H1 (cell line): ENCODE data around the gene TMEM120B. TPM values are rescaled to one million over a fixed set of nuclear protein-coding genes. Genes with fewer than 3 reads are reported as not detected.

Experiments
- CTCF ChIA-PET: fragments of 300-600 bp; sonication (Branson Sonifier 250); formaldehyde crosslinking; loops from one replicate; lab custom pipeline; 2021; ENCODE audit not compliant: partially characterized antibody; lab: Charles Lee
- POLR2A ChIA-PET: fragments of 300-600 bp; sonication (Branson Sonifier 250); formaldehyde crosslinking; loops from one replicate; lab custom pipeline; 2021; ENCODE audit warnings: inconsistent platforms; ENCODE audit not compliant: partially characterized antibody; lab: Charles Lee
- DNase-seq, 2 experiments: peaks; one replicate each; pipeline versions ENCODE4 v3.0.0 to v3.0.0-alpha.2; 2010 to 2022; ENCODE audit warnings: low spot score in 2 of 2, low read depth in 1 of 2, mixed read lengths in 1 of 2
- FAIRE-seq: peaks from 2 replicates; lab custom pipeline; 2011; peaks lifted over from hg19 to GRCh38; lab: Jason Lieb, UNC
- H2AFZ ChIP-seq: 2 replicates; pipeline ENCODE4 v1.8.1; 2012; ENCODE audit warnings: low read length, inconsistent platforms
- H2AK5ac ChIP-seq: 2 replicates; pipeline ENCODE4 v1.6.1; 2013; ENCODE audit warnings: low read depth, low read length
- H2BK120ac ChIP-seq: replicated peaks from 2 replicates; pipeline ENCODE3; 2013; ENCODE audit warnings: low read depth, low read length, inconsistent platforms
- H2BK12ac ChIP-seq: 2 replicates; pipeline ENCODE4 v1.6.1; 2013; ENCODE audit warnings: low read depth, low read length
- H2BK15ac ChIP-seq: 2 replicates; pipeline ENCODE4 v1.6.1; 2013; ENCODE audit warnings: low read length
- H2BK20ac ChIP-seq: 2 replicates; pipeline ENCODE4 v1.6.1; 2013; ENCODE audit warnings: low read length
- H2BK5ac ChIP-seq: 2 replicates; pipeline ENCODE4 v1.6.1; 2013; ENCODE audit warnings: low read depth, low read length
- H3K14ac ChIP-seq: 2 replicates; pipeline ENCODE4 v1.6.1; 2013; ENCODE audit warnings: inconsistent platforms; ENCODE audit not compliant: insufficient read length
- H3K18ac ChIP-seq: 2 replicates; pipeline ENCODE4 v1.6.1; 2013; ENCODE audit warnings: low read length; ENCODE audit errors: extremely low read depth
- H3K23ac ChIP-seq: 2 replicates; pipeline ENCODE4 v1.6.1; 2013; ENCODE audit warnings: inconsistent platforms; ENCODE audit not compliant: insufficient read length
- H3K23me2 ChIP-seq: 2 replicates; pipeline ENCODE4 v1.6.1; 2013; ENCODE audit warnings: low read depth, low read length
- H3K27ac ChIP-seq: 2 replicates; pipeline ENCODE4 v1.6.1; 2011; ENCODE audit warnings: low read depth, low read length, inconsistent platforms
- H3K27me3 ChIP-seq, 4 experiments: replicated peaks in 1 of 4; 1 replicate in 1 of 4; 2 replicates in 3 of 4; pipeline versions ENCODE4 v1.6.1 to v1.8.1; 2011 to 2013; ENCODE audit warnings: low read length in 3 of 4, mild to moderate bottlenecking in 3 of 4, inconsistent platforms in 2 of 4, mixed read lengths in 2 of 4, moderate library complexity in 1 of 4; ENCODE audit not compliant: control insufficient read depth in 3 of 4, insufficient read depth in 3 of 4; ENCODE audit errors: extremely low read depth in 1 of 4
- H3K36me3 ChIP-seq, 4 experiments: 2 replicates each; pipeline versions ENCODE4 v1.6.1 to v1.8.1; 2011 to 2013; ENCODE audit warnings: mild to moderate bottlenecking in 4 of 4, low read length in 3 of 4, moderate library complexity in 2 of 4, control low read depth in 1 of 4, inconsistent platforms in 1 of 4; ENCODE audit not compliant: insufficient read depth in 4 of 4, control insufficient read depth in 2 of 4
- H3K4ac ChIP-seq: replicated peaks from 2 replicates; pipeline ENCODE3; 2013; ENCODE audit warnings: low read length, low read depth, mixed read lengths, inconsistent platforms; ENCODE audit not compliant: insufficient read length
- H3K4me1 ChIP-seq, 4 experiments: replicated peaks in 1 of 4; 1 replicate in 1 of 4; 2 replicates in 3 of 4; pipeline versions ENCODE4 v1.6.1 to v1.8.1; 2011 to 2013; ENCODE audit warnings: low read length in 3 of 4, inconsistent platforms in 2 of 4, mixed read lengths in 1 of 4; ENCODE audit not compliant: insufficient read depth in 4 of 4, control insufficient read depth in 3 of 4
- H3K4me2 ChIP-seq, 2 experiments: 2 replicates each; pipeline versions ENCODE4 v1.6.1 to v1.8.1; 2011 to 2013; ENCODE audit warnings: low read depth in 2 of 2, low read length in 2 of 2, control low read depth in 1 of 2, inconsistent platforms in 1 of 2, mild to moderate bottlenecking in 1 of 2; ENCODE audit not compliant: insufficient read depth in 1 of 2
- H3K4me3 ChIP-seq, 4 experiments: fragments of 200-600, 300-600 bp in 1 of 4; sonication (generic), shearing (Covaris generic), sonication (Bioruptor Twin) in 1 of 4; 2 replicates each; pipeline versions ENCODE4 v1.5.1 to v1.8.1; 2011 to 2016; ENCODE audit warnings: low read length in 4 of 4, low read depth in 3 of 4, control low read depth in 2 of 4, inconsistent platforms in 2 of 4, mild to moderate bottlenecking in 2 of 4, mixed read lengths in 1 of 4, moderate library complexity in 1 of 4; ENCODE audit not compliant: insufficient read depth in 2 of 4; ENCODE audit errors: extremely low read depth in 1 of 4
- H3K56ac ChIP-seq: replicated peaks from 2 replicates; pipeline ENCODE3; 2013; ENCODE audit warnings: low read depth, mild to moderate bottlenecking, mixed read lengths, low read length, inconsistent platforms; ENCODE audit not compliant: insufficient read length
- H3K79me1 ChIP-seq: 2 replicates; pipeline ENCODE4 v1.6.1; 2013; ENCODE audit warnings: low read depth, low read length, control low read depth
- H3K79me2 ChIP-seq, 2 experiments: 2 replicates each; pipeline versions ENCODE4 v1.6.1 to v1.8.1; 2012 to 2013; ENCODE audit warnings: low read length in 2 of 2, mild to moderate bottlenecking in 2 of 2, inconsistent platforms in 1 of 2; ENCODE audit not compliant: insufficient read depth in 2 of 2, control insufficient read depth in 1 of 2
- H3K9ac ChIP-seq, 4 experiments: replicated peaks in 1 of 4; 1 replicate in 1 of 4; 2 replicates in 3 of 4; pipeline versions ENCODE4 v1.6.1 to v1.8.1; 2011 to 2013; ENCODE audit warnings: low read depth in 3 of 4, low read length in 3 of 4, control low read depth in 2 of 4, mild to moderate bottlenecking in 2 of 4, moderate library complexity in 2 of 4, inconsistent platforms in 1 of 4; ENCODE audit errors: extremely low read depth in 1 of 4
- H3K9me3 ChIP-seq, 2 experiments: 2 replicates each; pipeline versions ENCODE4 v1.6.1 to v1.8.1; 2012 to 2013; ENCODE audit warnings: mild to moderate bottlenecking in 2 of 2, moderate library complexity in 2 of 2, control low read depth in 1 of 2, inconsistent platforms in 1 of 2, low read depth in 1 of 2, low read length in 1 of 2, mixed read lengths in 1 of 2; ENCODE audit not compliant: insufficient read depth in 2 of 2
- H4K20me1 ChIP-seq, 2 experiments: replicated peaks in 1 of 2; 2 replicates each; pipeline versions ENCODE3 to v1.8.1; 2011 to 2013; ENCODE audit warnings: inconsistent platforms in 2 of 2, low read length in 2 of 2, mild to moderate bottlenecking in 1 of 2; ENCODE audit not compliant: insufficient read depth in 2 of 2, control insufficient read depth in 1 of 2
- H4K5ac ChIP-seq: 2 replicates; pipeline ENCODE4 v1.6.1; 2013; ENCODE audit warnings: low read length, low read depth, mixed read lengths, inconsistent platforms; ENCODE audit not compliant: insufficient read length
- H4K8ac ChIP-seq: 2 replicates; pipeline ENCODE4 v1.8.0; 2013; ENCODE audit warnings: mild to moderate bottlenecking, moderate library complexity, low read length, inconsistent platforms; ENCODE audit not compliant: insufficient read depth; ENCODE audit errors: extremely low read depth
- H4K91ac ChIP-seq: replicated peaks from 2 replicates; pipeline ENCODE3; 2013; ENCODE audit warnings: low read length, mixed read lengths, inconsistent platforms; ENCODE audit not compliant: insufficient read length
- BACH1 ChIP-seq: IDR thresholded peaks from 2 replicates; pipeline ENCODE4 v1.6.1; 2012; ENCODE audit warnings: low read length, improper control_type of control experiment
- CBX8 ChIP-seq: fragments of 300-800, 300-1000 bp; sonication (generic); IDR thresholded peaks from 2 replicates; pipeline ENCODE4 v1.7.1; 2016; ENCODE audit warnings: low read depth, low read length, borderline replicate concordance
- EZH2 ChIP-seq: fragments of 200-600 bp; sonication (generic); IDR thresholded peaks from 2 replicates; pipeline ENCODE4 v1.7.1; 2012; ENCODE audit warnings: low read depth, mild to moderate bottlenecking, moderate library complexity, low read length, inconsistent platforms; ENCODE audit not compliant: severe bottlenecking
- GABPA ChIP-seq: IDR thresholded peaks from 2 replicates; pipeline ENCODE4 v1.6.1; 2011; ENCODE audit warnings: mild to moderate bottlenecking, low read length, moderate library complexity, borderline replicate concordance; ENCODE audit not compliant: insufficient read depth
- HDAC2 ChIP-seq, 2 experiments: fragments of 300-600 bp in 1 of 2; sonication (generic) in 1 of 2; IDR thresholded peaks; 2 replicates each; pipeline ENCODE4 v1.6.1; 2011 to 2012; ENCODE audit warnings: low read depth in 2 of 2, low read length in 2 of 2, mild to moderate bottlenecking in 2 of 2, moderate library complexity in 2 of 2, borderline replicate concordance in 1 of 2, inconsistent platforms in 1 of 2
- JUN ChIP-seq: IDR thresholded peaks from 2 replicates; pipeline ENCODE4 v1.6.1; 2011; ENCODE audit warnings: low read depth, mild to moderate bottlenecking, improper control_type of control experiment, low read length
- SIRT6 ChIP-seq: IDR thresholded peaks from one replicate; pipeline ENCODE4 v1.7.1; 2012; ENCODE audit warnings: low read length, inconsistent platforms
- TAF7 ChIP-seq: optimal IDR thresholded peaks from 2 replicates; pipeline ENCODE3; 2011; ENCODE audit warnings: low read depth, mild to moderate bottlenecking, inconsistent platforms, low read length, moderate library complexity, borderline replicate concordance
- WGBS, 2 experiments: shearing (Covaris generic) in 1 of 2; methylation state at CpG; one replicate each; pipeline versions ENCODE4 v1.1.6 to v1.1.7; 2013 to 2015; ENCODE audit warnings: low lambda C conversion rate in 2 of 2, mixed read lengths in 2 of 2, inconsistent platforms in 1 of 2, low coverage in 1 of 2, missing lambda C conversion rate in 1 of 2; ENCODE audit not compliant: insufficient replicate concordance in 2 of 2, insufficient coverage in 1 of 2, insufficient read length in 1 of 2; ENCODE audit errors: extremely low coverage in 1 of 2, missing lambda C conversion rate in 1 of 2; 5-methylcytosine and 5-hydroxymethylcytosine counted together
- polyA plus RNA-seq, 7 experiments: library from polyadenylated mRNA; depleted of rRNA in 3 of 7; stranded (reverse) in 5 of 7; unstranded in 2 of 7; fragments of >200 nt in 5 of 7; fragments of 200-250 nt in 2 of 7; gene quantifications; 1 replicate in 5 of 7; 2 replicates in 1 of 7; 4 replicates in 1 of 7; pipeline versions ENCODE4 v1.2.1 to v1.2.3, GENCODE V29; 2011 to 2013; ENCODE audit warnings: missing spikeins in 2 of 7, mixed read lengths in 2 of 7
- total RNA-seq: library from RNA; stranded (reverse); fragmentation: NEBNext Ultra II Directional; extraction: Animal tissue kit (Norgen Biotek cat#: 25700); gene quantifications from 2 replicates; pipeline ENCODE4 v1.2.1, GENCODE V29; 2021
- TF ChIP-seq, protein P1 (sequence below): IDR thresholded peaks from 2 replicates; pipeline ENCODE4 v1.6.1; 2012; ENCODE audit warnings: inconsistent platforms
- TF ChIP-seq, protein P2 (sequence below): IDR thresholded peaks from 2 replicates; pipeline ENCODE4 v1.6.1; 2011; ENCODE audit warnings: low read length, improper control_type of control experiment
- TF ChIP-seq, protein P3 (sequence below): IDR thresholded peaks from 2 replicates; pipeline ENCODE4 v1.6.1; 2011; ENCODE audit warnings: low read depth, mild to moderate bottlenecking, low read length; ENCODE audit not compliant: insufficient read depth

The TMEM120B gene
- total and polyA plus RNA-seq, 2 of the 8 experiments (the other 6 are each of a cell fraction or from before 2014, with no cell fraction given), result 22.0 to 29.1 TPM

DNA sequence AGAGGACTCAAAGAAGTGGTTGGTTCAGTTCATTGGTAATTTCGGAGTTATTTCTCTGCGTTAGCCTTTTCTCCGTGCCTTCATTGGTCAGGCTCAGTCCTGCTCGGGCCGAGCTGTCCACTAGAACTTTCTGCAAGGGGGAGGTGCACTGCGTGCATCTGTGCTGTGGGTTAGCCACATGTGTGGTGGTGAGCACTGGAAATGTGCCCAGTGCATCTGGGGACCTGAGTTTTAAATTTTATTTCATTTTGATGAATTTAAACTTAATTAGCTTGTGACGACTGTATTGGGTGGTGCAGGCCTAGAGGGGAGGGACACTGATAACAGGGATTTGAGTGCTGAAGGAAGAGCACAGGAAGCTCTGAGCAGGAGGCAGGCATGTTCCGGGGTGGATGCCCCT is 115.8 kb downstream of the TMEM120B start:
- ChIA-PET CTCF (interaction anchor here (0.9 to 14.5 kb wide), 8 partner anchors 9 to 204 kb away, joined by 3 to 163 read pairs (median 4); partner anchors contain the start of gene RHOF), POLR2A (interaction anchor here (0.6 to 6.4 kb wide), 9 partner anchors 9 to 1652 kb away, joined by 3 to 50 read pairs (median 3); partner anchors contain the start of genes RHOF and SETD1B)
- Histone ChIP-seq H2AFZ (no peak overlapping the region), H4K20me1 (peaks cover 0 to 9% of the 10 kb centered on the region in 2 experiments), H3K4me1 (no peaks in the 10 kb centered on the region), H2BK5ac (no peak overlapping the region), H3K27ac (no peak overlapping the region), H4K91ac (no peak overlapping the region), H2BK120ac (no peak overlapping the region), H3K27me3 (no peaks in the 10 kb centered on the region), H3K79me1 (no peaks in the 10 kb centered on the region), H3K4ac (no peak overlapping the region), H3K4me3 (no peak overlapping the region), H3K9me3 (no peaks in the 10 kb centered on the region), H3K36me3 (peaks cover 3 to 47% (median 18%) of the 10 kb centered on the region in 4 experiments; a peak in 7 of 8 replicates), H3K23ac (no peak overlapping the region), H3K23me2 (no peaks in the 10 kb centered on the region), H2BK12ac (no peak overlapping the region), H3K79me2 (no peaks in the 10 kb centered on the region), H4K8ac (peak overlapping the region; percentile 36; the same call in 1 of the 2 replicates), H2BK20ac (no peak overlapping the region), H4K5ac (no peak overlapping the region), H3K14ac (no peak overlapping the region), H3K9ac (no peak overlapping the region), H3K4me2 (no peak overlapping the region), H2AK5ac (no peak overlapping the region), H3K18ac (no peak overlapping the region), H2BK15ac (no peak overlapping the region), H3K56ac (no peak overlapping the region)
- WGBS, 2 experiments, result 97% methylated on average over 8 of the region's 8 CpGs; no CpG with 5 or more reads in 1 of the 2 experiments
- DNase-seq, result no peak
- FAIRE-seq, result no peak
- TF ChIP-seq JUN, result no peak
- TF ChIP-seq, protein P1, sequence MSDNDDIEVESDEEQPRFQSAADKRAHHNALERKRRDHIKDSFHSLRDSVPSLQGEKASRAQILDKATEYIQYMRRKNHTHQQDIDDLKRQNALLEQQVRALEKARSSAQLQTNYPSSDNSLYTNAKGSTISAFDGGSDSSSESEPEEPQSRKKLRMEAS, result no peak
- TF ChIP-seq TAF7, result no peak
- TF ChIP-seq SIRT6, result no peak
- TF ChIP-seq GABPA, result no peak
- TF ChIP-seq, protein P2, sequence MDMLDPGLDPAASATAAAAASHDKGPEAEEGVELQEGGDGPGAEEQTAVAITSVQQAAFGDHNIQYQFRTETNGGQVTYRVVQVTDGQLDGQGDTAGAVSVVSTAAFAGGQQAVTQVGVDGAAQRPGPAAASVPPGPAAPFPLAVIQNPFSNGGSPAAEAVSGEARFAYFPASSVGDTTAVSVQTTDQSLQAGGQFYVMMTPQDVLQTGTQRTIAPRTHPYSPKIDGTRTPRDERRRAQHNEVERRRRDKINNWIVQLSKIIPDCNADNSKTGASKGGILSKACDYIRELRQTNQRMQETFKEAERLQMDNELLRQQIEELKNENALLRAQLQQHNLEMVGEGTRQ, result no peak
- TF ChIP-seq, protein P3, sequence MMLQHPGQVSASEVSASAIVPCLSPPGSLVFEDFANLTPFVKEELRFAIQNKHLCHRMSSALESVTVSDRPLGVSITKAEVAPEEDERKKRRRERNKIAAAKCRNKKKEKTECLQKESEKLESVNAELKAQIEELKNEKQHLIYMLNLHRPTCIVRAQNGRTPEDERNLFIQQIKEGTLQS, result no peak
- no peak for TF ChIP-seq CBX8
- TF ChIP-seq EZH2, result no peak
- TF ChIP-seq BACH1, result no peak
- TF ChIP-seq HDAC2 (IDR thresholded peaks at IDR 0.05; ENCODE audit: borderline replicate concordance in 1 of 2, low read depth in 2 of 2, low read length in 2 of 2), result no peak
